H1 (cell line): ENCODE data around the gene CFAP97D1. TPM values are rescaled to one million over a fixed set of nuclear protein-coding genes. Genes with fewer than 3 reads are reported as not detected.

Experiments used
- CTCF ChIA-PET: fragments of 300-600 bp; sonication (Branson Sonifier 250); formaldehyde crosslinking; loops from one replicate; lab custom pipeline; 2021; ENCODE audit not compliant: partially characterized antibody; lab: Charles Lee
- POLR2A ChIA-PET: fragments of 300-600 bp; sonication (Branson Sonifier 250); formaldehyde crosslinking; loops from one replicate; lab custom pipeline; 2021; ENCODE audit warnings: inconsistent platforms; ENCODE audit not compliant: partially characterized antibody; lab: Charles Lee
- DNase-seq, 2 experiments: peaks; one replicate each; pipeline versions ENCODE4 v3.0.0 to v3.0.0-alpha.2; 2010 to 2022; ENCODE audit warnings: low spot score in 2 of 2, low read depth in 1 of 2, mixed read lengths in 1 of 2
- FAIRE-seq: peaks from 2 replicates; lab custom pipeline; 2011; peaks lifted over from hg19 to GRCh38; lab: Jason Lieb, UNC
- H2AFZ ChIP-seq: 2 replicates; pipeline ENCODE4 v1.8.1; 2012; ENCODE audit warnings: low read length, inconsistent platforms
- H2AK5ac ChIP-seq: 2 replicates; pipeline ENCODE4 v1.6.1; 2013; ENCODE audit warnings: low read depth, low read length
- H2BK120ac ChIP-seq: replicated peaks from 2 replicates; pipeline ENCODE3; 2013; ENCODE audit warnings: low read depth, low read length, inconsistent platforms
- H2BK12ac ChIP-seq: 2 replicates; pipeline ENCODE4 v1.6.1; 2013; ENCODE audit warnings: low read depth, low read length
- H2BK15ac ChIP-seq: 2 replicates; pipeline ENCODE4 v1.6.1; 2013; ENCODE audit warnings: low read length
- H2BK20ac ChIP-seq: 2 replicates; pipeline ENCODE4 v1.6.1; 2013; ENCODE audit warnings: low read length
- H2BK5ac ChIP-seq: 2 replicates; pipeline ENCODE4 v1.6.1; 2013; ENCODE audit warnings: low read depth, low read length
- H3K14ac ChIP-seq: 2 replicates; pipeline ENCODE4 v1.6.1; 2013; ENCODE audit warnings: inconsistent platforms; ENCODE audit not compliant: insufficient read length
- H3K18ac ChIP-seq: 2 replicates; pipeline ENCODE4 v1.6.1; 2013; ENCODE audit warnings: low read length; ENCODE audit errors: extremely low read depth
- H3K23ac ChIP-seq: 2 replicates; pipeline ENCODE4 v1.6.1; 2013; ENCODE audit warnings: inconsistent platforms; ENCODE audit not compliant: insufficient read length
- H3K23me2 ChIP-seq: 2 replicates; pipeline ENCODE4 v1.6.1; 2013; ENCODE audit warnings: low read depth, low read length
- H3K27ac ChIP-seq: 2 replicates; pipeline ENCODE4 v1.6.1; 2011; ENCODE audit warnings: low read depth, low read length, inconsistent platforms
- H3K27me3 ChIP-seq, 4 experiments: replicated peaks in 1 of 4; 1 replicate in 1 of 4; 2 replicates in 3 of 4; pipeline versions ENCODE4 v1.6.1 to v1.8.1; 2011 to 2013; ENCODE audit warnings: low read length in 3 of 4, mild to moderate bottlenecking in 3 of 4, inconsistent platforms in 2 of 4, mixed read lengths in 2 of 4, moderate library complexity in 1 of 4; ENCODE audit not compliant: control insufficient read depth in 3 of 4, insufficient read depth in 3 of 4; ENCODE audit errors: extremely low read depth in 1 of 4
- H3K36me3 ChIP-seq, 4 experiments: 2 replicates each; pipeline versions ENCODE4 v1.6.1 to v1.8.1; 2011 to 2013; ENCODE audit warnings: mild to moderate bottlenecking in 4 of 4, low read length in 3 of 4, moderate library complexity in 2 of 4, control low read depth in 1 of 4, inconsistent platforms in 1 of 4; ENCODE audit not compliant: insufficient read depth in 4 of 4, control insufficient read depth in 2 of 4
- H3K4ac ChIP-seq: replicated peaks from 2 replicates; pipeline ENCODE3; 2013; ENCODE audit warnings: low read length, low read depth, mixed read lengths, inconsistent platforms; ENCODE audit not compliant: insufficient read length
- H3K4me1 ChIP-seq, 4 experiments: replicated peaks in 1 of 4; 1 replicate in 1 of 4; 2 replicates in 3 of 4; pipeline versions ENCODE4 v1.6.1 to v1.8.1; 2011 to 2013; ENCODE audit warnings: low read length in 3 of 4, inconsistent platforms in 2 of 4, mixed read lengths in 1 of 4; ENCODE audit not compliant: insufficient read depth in 4 of 4, control insufficient read depth in 3 of 4
- H3K4me2 ChIP-seq, 2 experiments: 2 replicates each; pipeline versions ENCODE4 v1.6.1 to v1.8.1; 2011 to 2013; ENCODE audit warnings: low read depth in 2 of 2, low read length in 2 of 2, control low read depth in 1 of 2, inconsistent platforms in 1 of 2, mild to moderate bottlenecking in 1 of 2; ENCODE audit not compliant: insufficient read depth in 1 of 2
- H3K4me3 ChIP-seq, 4 experiments: fragments of 200-600, 300-600 bp in 1 of 4; sonication (generic), shearing (Covaris generic), sonication (Bioruptor Twin) in 1 of 4; 2 replicates each; pipeline versions ENCODE4 v1.5.1 to v1.8.1; 2011 to 2016; ENCODE audit warnings: low read length in 4 of 4, low read depth in 3 of 4, control low read depth in 2 of 4, inconsistent platforms in 2 of 4, mild to moderate bottlenecking in 2 of 4, mixed read lengths in 1 of 4, moderate library complexity in 1 of 4; ENCODE audit not compliant: insufficient read depth in 2 of 4; ENCODE audit errors: extremely low read depth in 1 of 4
- H3K56ac ChIP-seq: replicated peaks from 2 replicates; pipeline ENCODE3; 2013; ENCODE audit warnings: low read depth, mild to moderate bottlenecking, mixed read lengths, low read length, inconsistent platforms; ENCODE audit not compliant: insufficient read length
- H3K79me1 ChIP-seq: 2 replicates; pipeline ENCODE4 v1.6.1; 2013; ENCODE audit warnings: low read depth, low read length, control low read depth
- H3K79me2 ChIP-seq, 2 experiments: 2 replicates each; pipeline versions ENCODE4 v1.6.1 to v1.8.1; 2012 to 2013; ENCODE audit warnings: low read length in 2 of 2, mild to moderate bottlenecking in 2 of 2, inconsistent platforms in 1 of 2; ENCODE audit not compliant: insufficient read depth in 2 of 2, control insufficient read depth in 1 of 2
- H3K9ac ChIP-seq, 4 experiments: replicated peaks in 1 of 4; 1 replicate in 1 of 4; 2 replicates in 3 of 4; pipeline versions ENCODE4 v1.6.1 to v1.8.1; 2011 to 2013; ENCODE audit warnings: low read depth in 3 of 4, low read length in 3 of 4, control low read depth in 2 of 4, mild to moderate bottlenecking in 2 of 4, moderate library complexity in 2 of 4, inconsistent platforms in 1 of 4; ENCODE audit errors: extremely low read depth in 1 of 4
- H3K9me3 ChIP-seq, 2 experiments: 2 replicates each; pipeline versions ENCODE4 v1.6.1 to v1.8.1; 2012 to 2013; ENCODE audit warnings: mild to moderate bottlenecking in 2 of 2, moderate library complexity in 2 of 2, control low read depth in 1 of 2, inconsistent platforms in 1 of 2, low read depth in 1 of 2, low read length in 1 of 2, mixed read lengths in 1 of 2; ENCODE audit not compliant: insufficient read depth in 2 of 2
- H4K20me1 ChIP-seq, 2 experiments: replicated peaks in 1 of 2; 2 replicates each; pipeline versions ENCODE3 to v1.8.1; 2011 to 2013; ENCODE audit warnings: inconsistent platforms in 2 of 2, low read length in 2 of 2, mild to moderate bottlenecking in 1 of 2; ENCODE audit not compliant: insufficient read depth in 2 of 2, control insufficient read depth in 1 of 2
- H4K5ac ChIP-seq: 2 replicates; pipeline ENCODE4 v1.6.1; 2013; ENCODE audit warnings: low read length, low read depth, mixed read lengths, inconsistent platforms; ENCODE audit not compliant: insufficient read length
- H4K8ac ChIP-seq: 2 replicates; pipeline ENCODE4 v1.8.0; 2013; ENCODE audit warnings: mild to moderate bottlenecking, moderate library complexity, low read length, inconsistent platforms; ENCODE audit not compliant: insufficient read depth; ENCODE audit errors: extremely low read depth
- H4K91ac ChIP-seq: replicated peaks from 2 replicates; pipeline ENCODE3; 2013; ENCODE audit warnings: low read length, mixed read lengths, inconsistent platforms; ENCODE audit not compliant: insufficient read length
- BRCA1 ChIP-seq: IDR thresholded peaks from 2 replicates; pipeline ENCODE4 v1.6.1; 2012; ENCODE audit warnings: low read depth, low read length, improper control_type of control experiment
- CREB1 ChIP-seq: IDR thresholded peaks from 2 replicates; pipeline ENCODE4 v1.6.1; 2012; ENCODE audit warnings: inconsistent platforms
- EP300 ChIP-seq, 2 experiments: IDR thresholded peaks; 1 replicate in 1 of 2; 2 replicates in 1 of 2; pipeline ENCODE4 v1.6.1; 2011 to 2012; ENCODE audit warnings: low read depth in 2 of 2, low read length in 2 of 2, mild to moderate bottlenecking in 2 of 2, borderline replicate concordance in 1 of 2, inconsistent platforms in 1 of 2, moderate library complexity in 1 of 2
- GABPA ChIP-seq: IDR thresholded peaks from 2 replicates; pipeline ENCODE4 v1.6.1; 2011; ENCODE audit warnings: mild to moderate bottlenecking, low read length, moderate library complexity, borderline replicate concordance; ENCODE audit not compliant: insufficient read depth
- KDM1A ChIP-seq: fragments of 200-600, 300-600 bp; sonication (generic); IDR thresholded peaks from 2 replicates; pipeline ENCODE4 v1.7.1; 2016; ENCODE audit warnings: mild to moderate bottlenecking, low read length, borderline replicate concordance
- NRF1 ChIP-seq: IDR thresholded peaks from 2 replicates; pipeline ENCODE4 v1.6.1; 2011; ENCODE audit warnings: mild to moderate bottlenecking, low read depth, low read length, improper control_type of control experiment
- POU5F1 ChIP-seq: IDR thresholded peaks from 2 replicates; pipeline ENCODE4 v1.6.1; 2011; ENCODE audit warnings: low read depth, mild to moderate bottlenecking, low read length, moderate library complexity
- RNF2 ChIP-seq: fragments of 200-900, 300-1000 bp; sonication (generic); IDR thresholded peaks from 2 replicates; pipeline ENCODE4 v1.7.1; 2016; ENCODE audit warnings: borderline replicate concordance, low read depth, mild to moderate bottlenecking, antibody characterized with exemption, low read length; ENCODE audit not compliant: poor library complexity, severe bottlenecking; ENCODE audit errors: missing control alignments
- SAP30 ChIP-seq: fragments of 300-600 bp; sonication (generic); IDR thresholded peaks from 2 replicates; pipeline ENCODE4 v1.7.1; 2012; ENCODE audit warnings: low read length, moderate library complexity, mild to moderate bottlenecking, inconsistent platforms; ENCODE audit not compliant: insufficient read depth, insufficient replicate concordance
- SIN3A ChIP-seq, 2 experiments: IDR thresholded peaks in 1 of 2; conservative IDR thresholded peaks in 1 of 2; 2 replicates each; pipeline ENCODE4 v1.6.1; 2011 to 2012; ENCODE audit warnings: low read length in 2 of 2, improper control_type of control experiment in 1 of 2, low read depth in 1 of 2, mild to moderate bottlenecking in 1 of 2
- SP4 ChIP-seq: IDR thresholded peaks from 2 replicates; pipeline ENCODE4 v1.6.1; 2012; ENCODE audit warnings: low read length, inconsistent platforms
- SUZ12 ChIP-seq: fragments of 200-600 bp; sonication (generic); IDR thresholded peaks from 2 replicates; pipeline ENCODE4 v1.6.1; 2012; ENCODE audit warnings: mild to moderate bottlenecking, inconsistent platforms, low read length, moderate library complexity, mixed read lengths
- polyA plus RNA-seq, 7 experiments: library from polyadenylated mRNA; depleted of rRNA in 3 of 7; stranded (reverse) in 5 of 7; unstranded in 2 of 7; fragments of >200 nt in 5 of 7; fragments of 200-250 nt in 2 of 7; gene quantifications; 1 replicate in 5 of 7; 2 replicates in 1 of 7; 4 replicates in 1 of 7; pipeline versions ENCODE4 v1.2.1 to v1.2.3, GENCODE V29; 2011 to 2013; ENCODE audit warnings: missing spikeins in 2 of 7, mixed read lengths in 2 of 7
- total RNA-seq: library from RNA; stranded (reverse); fragmentation: NEBNext Ultra II Directional; extraction: Animal tissue kit (Norgen Biotek cat#: 25700); gene quantifications from 2 replicates; pipeline ENCODE4 v1.2.1, GENCODE V29; 2021

The CFAP97D1 gene
- total and polyA plus RNA-seq, 2 of the 8 experiments (the other 6 are each of a cell fraction or from before 2014, with no cell fraction given), result 0.02 to 0.07 TPM

DNA sequence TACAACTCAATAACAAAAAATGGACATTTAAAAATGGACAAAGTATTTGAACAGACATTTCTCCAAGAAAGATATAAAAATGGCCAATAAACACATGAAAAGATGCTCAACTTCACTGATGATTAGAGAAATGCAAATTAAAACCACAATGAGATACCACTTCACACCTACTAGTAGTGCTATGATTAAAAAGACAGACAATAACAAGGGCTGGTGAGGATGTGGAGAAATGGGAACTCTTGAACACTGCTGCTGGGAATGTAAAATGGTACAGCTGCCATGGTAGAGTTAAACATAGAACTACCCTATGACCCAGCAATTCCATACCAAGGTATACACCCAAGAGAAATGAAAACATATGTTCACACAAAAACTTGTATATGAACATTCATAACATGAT, 24.9 kb downstream of the CFAP97D1 start:
- H3K9ac ChIP-seq, result no peak overlapping the region
- no peak for TF ChIP-seq KDM1A
- TF ChIP-seq NRF1, result no peak
- TF ChIP-seq SAP30, result no peak
- TF ChIP-seq SUZ12, result no peak
- no peak for TF ChIP-seq RNF2
- TF ChIP-seq CREB1, result no peak
- no peak for TF ChIP-seq SP4
- no peak for TF ChIP-seq GABPA
- TF ChIP-seq POU5F1, result no peak
- no peak for TF ChIP-seq BRCA1
- no peak for TF ChIP-seq SIN3A (conservative IDR thresholded peaks at IDR 0.05 in 1 of 2, IDR thresholded peaks at IDR 0.05 in 1 of 2; ENCODE audit: low read depth in 1 of 2, low read length in 2 of 2)
- no peak for TF ChIP-seq EP300 (IDR thresholded peaks at IDR 0.05; ENCODE audit: borderline replicate concordance in 1 of 2, low read depth in 2 of 2, low read length in 2 of 2)
- TF ChIP-seq, all 59 proteins: peak for 0
- FAIRE-seq (no peak), DNase-seq (no peak)
- Histone ChIP-seq H3K23me2 (no peaks in the 10 kb centered on the region), H3K4me3 (no peak overlapping the region), H3K4me1 (peaks cover 0 to 17% (median 7%) of the 10 kb centered on the region in 4 experiments; a peak in 5 of 7 replicates), H3K27me3 (no peaks in the 10 kb centered on the region), H3K4me2 (no peak overlapping the region), H2AFZ (no peak overlapping the region), H2BK5ac (no peak overlapping the region), H3K4ac (no peak overlapping the region), H4K8ac (no peak overlapping the region), H3K36me3 (no peaks in the 10 kb centered on the region), H4K91ac (no peak overlapping the region), H3K56ac (no peak overlapping the region), H3K9me3 (no peaks in the 10 kb centered on the region), H3K18ac (no peak overlapping the region), H3K79me1 (no peaks in the 10 kb centered on the region), H4K20me1 (no peaks in the 10 kb centered on the region), H2BK20ac (no peak overlapping the region), H3K27ac (no peak overlapping the region), H2AK5ac (no peak overlapping the region), H2BK15ac (no peak overlapping the region), H3K23ac (no peak overlapping the region), H3K79me2 (no peaks in the 10 kb centered on the region), H2BK120ac (no peak overlapping the region), H2BK12ac (no peak overlapping the region), H4K5ac (no peak overlapping the region), H3K14ac (no peak overlapping the region)
- POLR2A ChIA-PET, result interaction anchor here (1.0 kb wide), 1 partner anchor 9 kb away, joined by 3 read pairs; no protein-coding TSS in a partner anchor
- CTCF ChIA-PET, result interaction anchor here (0.6 to 1.0 kb wide), 4 partner anchors 41 to 1447 kb away, joined by 3 to 5 read pairs (median 4); no protein-coding TSS in a partner anchor
